ENCODE data around the gene FXYD4.

The FXYD4 gene

DNA sequence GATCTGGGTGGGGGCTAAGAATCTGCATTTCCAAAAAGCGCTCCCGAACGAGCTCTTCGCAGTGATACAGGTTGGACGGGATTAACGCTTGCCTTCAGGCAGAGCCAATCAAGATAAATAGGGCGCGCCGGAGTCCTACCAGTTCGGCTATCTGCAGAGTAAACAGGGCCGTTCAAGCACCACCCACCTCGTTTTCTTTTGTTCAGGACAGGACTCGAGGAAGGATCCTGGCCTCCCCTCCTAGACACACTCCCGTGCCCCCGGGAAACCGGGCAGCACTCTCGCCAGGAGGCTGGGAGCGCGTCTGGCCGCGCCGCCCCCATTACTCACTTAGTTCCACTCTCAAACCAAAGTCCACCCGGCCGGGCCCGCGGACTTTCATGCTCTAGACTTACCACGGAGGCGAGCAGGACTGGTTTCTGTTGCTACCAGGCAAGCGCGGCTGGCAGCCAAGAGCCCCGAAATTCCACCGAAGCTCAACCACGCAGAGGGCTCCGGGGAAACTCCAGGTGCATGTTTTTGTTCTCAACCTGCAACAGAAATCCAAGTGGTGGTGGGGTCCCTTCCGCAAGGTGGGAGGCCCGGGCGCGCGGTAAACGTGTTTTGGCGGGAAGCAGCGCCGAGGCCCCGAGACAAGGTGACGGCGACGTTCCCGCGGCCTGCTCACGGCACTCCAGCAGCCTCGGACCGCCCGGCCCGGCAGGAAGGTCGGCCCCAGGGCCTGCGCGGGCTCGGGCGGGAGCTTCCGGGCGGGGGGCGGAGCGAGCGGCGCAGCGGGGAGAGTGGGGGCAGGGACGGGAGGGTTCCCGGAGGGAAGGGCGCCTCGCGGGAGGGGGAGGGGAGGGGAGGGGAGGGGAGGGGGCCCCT is 24.9 kb downstream of the FXYD4 start:
- DNase-seq (ENCODE audit: low read depth) = peak; percentile 78

DNA sequence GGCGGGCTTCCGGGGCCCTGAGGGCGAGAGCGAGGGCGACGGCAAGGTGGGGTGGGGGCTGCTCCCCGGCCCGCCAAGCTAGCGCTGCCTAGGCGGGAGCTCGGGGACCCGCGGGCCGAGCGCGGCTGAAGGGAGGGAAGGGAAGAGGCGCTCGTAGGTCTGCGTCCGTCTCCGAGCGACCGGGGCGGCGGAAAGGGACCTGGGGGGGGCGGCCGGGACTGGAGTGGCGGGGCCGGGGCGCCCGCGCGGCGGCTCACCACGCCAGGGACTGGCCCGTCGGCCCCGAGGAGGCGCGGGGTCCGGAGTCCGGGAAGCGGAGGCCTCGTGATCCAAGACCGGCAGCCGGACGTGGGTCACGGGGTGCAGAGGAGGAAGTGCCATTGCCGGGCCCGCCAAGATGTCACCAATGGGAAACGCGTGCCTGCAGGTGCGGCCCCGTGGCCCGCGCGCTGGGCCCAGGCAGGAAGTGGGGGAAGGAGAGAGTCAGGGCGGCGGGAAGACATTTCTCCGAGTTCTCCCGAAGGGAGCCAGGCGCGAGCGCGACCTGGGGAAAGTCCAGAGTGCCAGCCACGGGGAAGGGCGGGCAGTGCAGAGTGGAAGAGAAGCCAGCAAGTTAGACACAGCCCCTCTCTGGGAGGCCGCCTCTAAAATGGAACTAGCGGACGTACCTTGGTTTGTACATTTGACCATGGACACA is 25.6 kb downstream of the FXYD4 start:
- DNase-seq (ENCODE audit: low read depth) = peak; percentile 67

DNA sequence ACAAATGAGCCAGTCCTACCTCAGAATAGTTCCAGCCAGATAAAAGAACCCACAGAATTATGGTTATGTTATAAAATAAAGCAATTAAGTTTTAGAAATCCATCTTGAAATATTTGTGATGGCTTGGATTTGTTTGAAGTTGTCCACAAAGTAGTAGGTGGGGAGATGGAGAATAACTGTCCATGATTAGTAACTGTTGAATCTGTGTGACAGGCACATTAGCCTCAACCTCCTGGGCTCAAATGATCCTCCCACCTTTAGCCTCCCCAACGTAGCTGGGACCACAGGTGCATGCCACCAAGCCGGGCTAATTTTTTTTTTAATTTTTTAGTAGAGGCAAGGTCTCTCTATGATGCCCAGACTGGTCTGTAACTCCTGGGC is 27.5 kb downstream of the FXYD4 start:
- DNase-seq (ENCODE audit: low read depth) = no peak

DNA sequence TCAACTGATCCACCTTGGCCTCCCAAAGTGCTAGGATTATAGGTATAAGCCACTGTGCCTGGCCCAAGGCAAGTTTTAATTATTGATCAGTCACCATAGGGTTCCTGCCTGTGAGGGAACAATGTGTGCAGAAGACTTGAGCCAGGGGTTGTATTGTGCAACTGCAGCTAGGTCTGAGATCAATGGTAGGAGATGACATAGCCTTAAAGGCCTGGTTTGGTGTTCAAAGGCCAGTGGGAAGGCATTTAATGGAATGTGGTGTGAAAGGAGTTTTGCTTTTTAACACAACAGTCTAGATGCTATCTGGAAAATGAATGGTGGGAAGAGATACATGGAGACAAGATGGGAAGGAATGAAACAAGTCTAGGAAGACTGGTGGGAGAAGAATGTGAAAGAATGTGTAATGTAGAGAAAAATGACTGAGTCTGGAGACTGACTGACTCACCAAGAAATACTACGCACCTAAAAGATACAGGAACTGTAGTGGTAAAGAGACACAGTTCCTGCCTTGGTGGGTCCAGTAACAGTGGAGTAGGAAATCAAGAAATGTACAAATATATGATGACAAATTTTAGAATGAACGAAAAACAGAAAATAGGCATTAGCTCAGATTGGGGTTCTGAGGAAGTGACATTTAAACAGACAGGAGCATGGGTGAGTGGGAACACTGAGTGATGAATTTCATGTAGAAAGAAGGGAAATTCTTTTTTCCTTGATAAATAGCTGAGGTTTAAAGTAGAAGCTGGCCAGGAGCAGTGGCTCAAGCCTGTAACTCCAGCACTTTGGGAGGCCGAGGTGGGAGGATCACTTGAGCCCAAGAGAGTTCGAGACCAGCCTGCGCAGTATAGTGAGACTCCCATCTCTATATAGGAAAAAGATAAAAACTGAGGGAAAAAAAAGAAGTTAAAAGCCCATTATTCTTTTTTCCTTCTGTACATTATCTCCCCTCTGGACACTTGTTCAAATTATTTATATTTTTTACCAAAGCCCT is 28.2 kb downstream of the FXYD4 start:
- DNase-seq (ENCODE audit: low read depth) = peak; percentile 70

DNA sequence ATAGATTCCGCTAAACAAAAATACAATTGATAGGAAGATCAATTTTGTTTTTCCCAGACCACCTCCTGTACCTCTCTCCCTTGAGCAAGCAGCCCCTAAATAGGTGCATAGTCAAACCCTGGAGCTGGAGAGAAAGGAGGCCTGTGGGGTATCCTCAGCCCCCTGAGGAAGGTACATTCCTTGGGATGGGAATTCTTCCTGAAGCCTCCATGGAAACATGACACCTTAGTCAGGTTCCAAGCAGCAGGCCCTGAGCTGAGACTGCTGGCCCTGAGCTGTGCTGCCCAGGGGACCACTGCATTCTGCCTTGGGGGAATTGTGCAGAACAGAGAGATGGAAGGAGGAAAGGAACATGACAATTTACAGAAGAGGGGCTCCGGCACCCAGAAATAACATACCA is 30.2 kb downstream of the FXYD4 start:
- DNase-seq (ENCODE audit: low read depth) = no peak

DNA sequence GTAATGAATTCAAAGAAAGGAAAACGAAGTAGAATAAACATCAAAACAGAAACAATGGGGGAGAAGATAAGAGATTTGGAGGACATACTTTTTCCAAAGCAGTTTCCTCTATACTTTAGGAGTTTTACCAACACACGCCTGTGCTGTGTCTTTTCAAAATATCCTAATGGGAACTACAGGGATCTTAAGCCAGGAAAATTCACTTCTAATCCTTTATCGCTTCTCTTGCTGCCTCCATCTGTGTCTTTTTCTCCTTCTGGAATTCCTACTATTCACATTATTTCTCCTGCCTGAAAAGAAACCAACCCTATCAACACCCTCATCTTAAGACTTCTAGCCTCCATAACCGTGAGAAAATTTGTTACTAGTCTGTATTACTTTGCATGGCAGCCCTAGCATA is 30.7 kb downstream of the FXYD4 start:
- DNase-seq (ENCODE audit: low read depth) = no peak

DNA sequence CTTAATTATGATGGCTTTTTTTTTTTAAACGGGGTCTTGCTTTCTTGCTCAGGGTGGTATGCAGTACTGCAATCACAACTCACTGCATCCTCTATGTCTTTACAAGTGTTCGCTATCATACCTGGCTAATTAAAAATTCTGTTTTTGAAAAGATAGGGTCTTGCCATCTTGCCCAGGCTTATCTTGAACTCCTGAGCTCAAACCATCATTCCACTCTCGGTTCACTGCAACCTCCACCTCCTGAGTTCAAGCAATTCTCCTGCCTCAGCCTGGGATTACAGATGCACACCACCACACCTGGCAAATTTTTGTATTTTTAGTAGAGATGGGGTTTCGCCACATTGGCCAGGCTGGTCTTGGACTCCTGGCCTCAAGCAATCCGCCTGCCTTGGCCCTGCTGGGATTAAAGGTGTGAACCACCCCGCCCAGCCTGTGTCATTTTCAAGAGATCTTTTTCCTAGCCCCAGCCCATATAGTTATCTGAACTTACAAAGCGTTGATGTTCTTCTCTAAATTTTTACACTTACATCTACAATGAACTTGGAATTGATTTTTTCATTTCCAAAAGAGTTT is 31.5 kb downstream of the FXYD4 start:
- no peak for DNase-seq (ENCODE audit: low read depth)

DNA sequence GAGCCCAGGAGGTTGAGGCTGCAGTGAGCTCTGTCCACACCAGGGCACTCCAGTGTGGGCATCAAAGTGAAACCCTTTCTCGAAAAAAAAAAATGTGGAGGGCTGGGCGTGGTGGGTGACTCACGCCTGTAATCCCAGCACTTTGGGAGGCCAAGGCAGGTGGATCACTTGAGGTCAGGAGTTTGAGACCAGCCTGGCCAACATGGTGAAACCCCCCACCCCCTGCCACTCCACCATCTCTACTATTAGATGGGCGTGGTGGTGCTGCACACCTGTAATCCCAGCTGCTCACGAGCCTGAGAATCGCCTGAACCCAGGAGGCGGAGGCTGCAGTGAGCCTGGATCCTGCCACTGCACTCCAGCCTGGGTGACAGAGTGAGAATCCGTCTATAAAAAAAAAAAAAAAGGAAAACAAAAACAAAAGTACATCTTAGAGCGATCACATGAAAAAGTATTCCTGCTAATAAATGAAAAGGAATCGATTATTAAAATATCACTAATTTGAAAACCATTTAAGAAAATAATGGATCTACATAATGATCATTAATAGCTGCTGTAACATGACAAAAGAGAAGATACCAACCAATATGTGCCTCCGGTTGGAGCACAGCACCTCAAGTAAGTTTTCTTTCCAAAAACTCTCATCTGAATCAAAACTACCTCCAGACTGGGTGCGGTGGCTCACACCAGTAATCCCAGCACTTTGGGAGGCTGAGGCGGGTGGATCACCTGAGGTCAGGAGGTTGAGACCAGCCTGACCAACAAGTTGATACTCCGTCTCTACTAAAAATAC is 32.7 kb downstream of the FXYD4 start:
- no peak for DNase-seq (ENCODE audit: low read depth)

DNA sequence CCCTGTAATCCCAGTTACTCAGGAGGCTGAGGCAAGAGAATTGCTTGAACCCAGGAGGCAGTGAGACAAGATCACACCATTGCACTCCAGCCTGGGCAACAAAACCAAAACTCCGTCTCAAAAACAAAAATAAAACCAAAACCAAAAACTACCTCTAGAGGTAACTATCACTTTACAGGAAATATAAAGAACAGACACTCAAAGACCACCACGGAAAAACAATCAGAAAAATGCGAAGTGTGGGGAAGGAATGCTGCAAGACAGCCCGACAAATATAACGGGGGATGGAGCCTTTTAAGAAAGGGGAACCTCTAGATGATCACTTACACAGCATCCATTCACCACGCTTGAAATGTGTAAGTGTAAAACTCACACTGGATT is 33.3 kb downstream of the FXYD4 start:
- no peak for DNase-seq (ENCODE audit: low read depth)

DNA sequence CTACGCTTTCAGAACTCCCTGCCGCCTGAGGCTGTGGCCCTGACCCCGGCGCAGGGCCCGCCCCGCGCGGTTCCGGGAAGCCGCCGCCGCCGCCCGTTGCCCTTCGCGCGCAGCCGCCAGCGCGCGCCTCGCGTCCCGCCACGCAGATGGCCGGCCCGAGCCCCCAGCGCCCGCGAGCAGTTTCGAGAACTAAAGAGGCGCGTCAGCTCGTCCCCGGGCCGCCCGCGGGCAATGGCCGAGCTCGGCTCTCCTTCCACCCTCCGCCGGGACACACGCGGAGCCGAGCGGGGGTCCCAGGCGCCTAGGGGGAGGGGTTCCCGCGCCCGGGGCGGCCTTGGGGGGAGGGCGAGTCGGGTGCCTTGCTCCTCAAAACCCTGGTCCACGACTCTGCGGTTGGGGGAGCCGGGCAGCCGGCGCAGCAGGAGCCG is 35.7 kb downstream of the FXYD4 start:
- DNase-seq (ENCODE audit: low read depth) = peak; percentile 57

DNA sequence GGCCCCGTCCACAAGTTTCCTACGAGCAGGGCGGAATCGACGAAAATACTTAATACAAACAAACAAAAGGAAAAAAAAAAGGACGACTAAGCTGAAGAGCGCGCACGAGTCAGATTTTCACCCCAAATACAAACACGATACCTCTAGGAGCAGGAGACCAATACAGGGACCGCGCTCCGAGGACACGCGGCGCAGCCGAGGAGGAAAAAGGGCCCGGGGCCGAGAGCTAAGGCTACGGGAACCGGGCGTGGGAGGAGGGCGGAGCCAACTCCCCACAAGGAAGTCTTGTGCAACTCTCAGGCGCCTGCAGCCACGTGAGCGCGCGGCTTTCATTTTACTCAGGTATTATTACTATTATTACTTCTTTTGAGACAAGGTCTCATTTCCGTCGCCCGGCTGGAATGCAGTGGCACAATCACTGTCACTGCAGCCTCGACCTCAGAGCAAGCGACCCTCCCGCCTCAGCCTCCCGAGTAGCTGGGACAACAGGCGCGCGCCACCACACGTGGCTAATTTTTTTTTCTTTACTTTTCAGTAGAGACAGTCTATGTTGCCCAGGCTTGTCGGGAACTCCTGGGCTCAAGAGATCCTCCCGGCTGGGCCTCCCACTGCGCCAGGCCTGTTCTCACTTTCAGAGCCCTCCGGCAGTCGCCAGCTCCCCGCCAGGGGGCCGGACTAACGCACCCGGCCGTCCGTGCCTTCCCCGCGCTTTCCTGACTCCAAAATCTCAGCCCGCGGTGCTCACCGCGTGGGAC is 36.3 kb downstream of the FXYD4 start:
- peak; percentile 93 for DNase-seq (ENCODE audit: low read depth)

DNA sequence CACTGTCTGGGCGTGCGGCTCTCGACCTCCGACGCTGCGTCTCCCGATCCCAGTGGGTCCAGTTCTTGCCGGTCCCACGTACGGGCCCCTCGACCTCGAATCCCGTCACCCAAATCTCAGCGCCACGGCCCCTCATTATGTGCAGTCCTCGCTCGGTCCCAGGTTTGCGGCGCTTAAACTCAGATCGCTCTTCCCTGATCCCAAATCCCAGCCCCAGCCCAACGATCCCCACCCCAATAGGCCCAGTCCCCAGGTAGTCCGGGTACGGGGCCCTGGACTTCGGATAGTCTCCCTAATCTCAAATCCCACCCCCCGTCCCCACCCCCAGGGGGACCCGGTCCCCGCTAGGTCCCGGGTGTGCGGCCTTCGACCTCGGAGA is 36.9 kb downstream of the FXYD4 start:
- DNase-seq (ENCODE audit: low read depth) = no peak

DNA sequence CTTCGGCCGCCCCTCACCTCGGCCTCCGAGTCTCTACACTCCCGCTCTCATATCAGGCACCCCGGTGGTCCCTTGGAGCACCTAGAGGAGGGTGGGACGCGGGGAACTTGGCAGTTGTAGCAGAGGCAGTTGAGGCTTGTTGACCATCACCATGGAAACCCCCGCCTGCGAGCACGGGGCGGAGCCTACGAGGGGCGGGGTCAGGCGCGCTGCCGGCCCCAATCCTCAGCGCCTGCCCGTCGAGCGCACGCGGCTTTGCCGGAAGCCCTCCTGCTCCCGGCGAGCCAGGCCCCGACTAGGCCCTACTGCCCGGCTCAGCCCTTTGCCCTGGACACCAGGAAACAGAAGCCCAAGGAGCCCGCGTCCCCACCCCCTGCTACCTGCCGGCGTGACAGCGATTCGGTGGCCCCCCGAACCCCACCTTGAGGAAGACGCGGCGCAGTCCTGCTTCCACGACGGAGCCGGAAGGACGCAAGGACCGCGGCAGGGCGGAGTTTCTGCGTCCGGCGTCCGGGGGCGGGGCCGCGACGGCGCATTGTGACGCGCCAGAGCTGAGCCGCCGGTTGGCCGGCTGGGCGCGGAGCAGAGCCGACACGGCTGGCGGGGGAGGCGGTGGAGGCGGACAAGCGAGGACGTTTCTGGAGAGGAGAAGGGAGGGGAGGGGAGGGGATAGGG is 37.4 kb downstream of the FXYD4 start, which contains the start of gene HNRNPF:
Gene HNRNPF, minus strand, starts transcription at position 477 of the 675 bp plus-strand sequence. CDS start 21,302 bp downstream, outside the sequence.
- DNase-seq (ENCODE audit: low read depth) = peak; percentile 96

DNA sequence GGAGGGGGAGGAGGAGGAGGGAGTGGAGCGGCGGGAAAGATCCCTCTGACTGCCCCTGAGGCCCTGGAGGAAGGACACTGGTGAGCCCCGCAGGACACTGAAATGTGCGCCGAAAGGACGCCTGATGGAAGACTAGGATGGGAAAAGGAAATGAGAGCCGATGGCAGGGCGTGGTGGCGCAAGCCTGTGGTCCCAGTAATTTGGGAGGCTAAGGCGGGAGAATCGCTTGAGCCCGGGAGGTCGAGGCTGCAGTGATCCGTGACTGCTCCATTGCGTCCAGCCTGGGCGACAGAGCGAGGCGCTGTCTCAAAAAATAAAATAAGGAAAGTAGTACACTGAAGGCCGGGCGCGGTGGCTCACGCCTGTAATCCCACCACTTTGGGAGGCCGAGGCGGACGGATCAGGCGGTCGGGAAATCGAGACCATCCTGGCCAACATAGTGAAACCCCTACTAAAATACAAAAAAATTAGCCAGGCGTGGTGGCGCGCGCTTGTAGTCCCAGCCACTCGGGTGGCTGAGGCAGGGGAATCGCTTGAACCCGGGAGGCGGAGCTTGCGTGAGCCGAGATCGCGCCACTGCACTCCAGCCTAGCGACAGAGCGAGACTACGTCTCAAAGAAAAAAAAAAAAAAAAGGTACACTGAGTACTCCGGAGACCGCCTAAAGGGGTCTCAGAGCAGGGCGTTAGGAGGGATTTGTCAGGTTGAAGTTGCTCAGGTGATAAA is 38.1 kb downstream of the FXYD4 start:
- DNase-seq (ENCODE audit: low read depth) = no peak

DNA sequence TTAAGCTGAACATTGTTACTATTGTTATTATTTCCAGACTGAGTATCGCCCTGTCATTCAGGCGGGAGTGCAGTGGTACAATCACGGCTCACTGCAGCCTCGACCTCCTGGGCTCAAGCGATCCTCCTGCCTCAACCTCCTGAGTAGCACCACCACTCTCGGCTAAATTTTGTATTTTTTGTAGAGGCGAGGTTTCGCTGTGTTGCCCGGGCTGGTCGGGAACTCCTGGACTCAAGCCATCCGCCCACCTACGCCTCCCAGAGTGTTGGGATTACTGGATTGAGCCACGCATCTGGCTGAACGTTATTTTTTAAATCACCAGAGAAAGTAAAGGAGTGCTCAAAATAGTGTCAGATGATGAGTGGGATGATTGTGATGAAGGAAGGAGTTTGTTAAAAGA is 38.9 kb downstream of the FXYD4 start:
- no peak for DNase-seq (ENCODE audit: low read depth)

DNA sequence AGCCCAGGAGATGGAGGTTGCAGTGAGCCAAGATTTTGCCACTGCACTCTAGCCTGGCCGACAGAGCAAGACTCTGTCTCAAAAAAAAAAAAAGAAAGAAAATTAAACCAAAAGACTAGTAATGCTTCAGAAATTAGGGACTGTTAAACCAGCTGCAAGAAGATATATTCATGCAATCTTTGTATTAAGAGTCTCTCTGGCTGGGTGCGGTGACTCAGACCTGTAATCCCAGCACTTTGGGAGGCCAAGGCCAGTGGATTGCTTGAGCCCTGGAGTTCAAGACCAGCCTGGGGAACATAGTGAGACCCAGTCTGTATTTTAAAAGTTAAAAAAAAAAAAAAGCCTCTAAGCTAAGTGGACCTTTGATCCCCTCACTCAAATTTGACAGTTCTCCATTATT is 40.1 kb downstream of the FXYD4 start:
- no peak for DNase-seq (ENCODE audit: low read depth)

DNA sequence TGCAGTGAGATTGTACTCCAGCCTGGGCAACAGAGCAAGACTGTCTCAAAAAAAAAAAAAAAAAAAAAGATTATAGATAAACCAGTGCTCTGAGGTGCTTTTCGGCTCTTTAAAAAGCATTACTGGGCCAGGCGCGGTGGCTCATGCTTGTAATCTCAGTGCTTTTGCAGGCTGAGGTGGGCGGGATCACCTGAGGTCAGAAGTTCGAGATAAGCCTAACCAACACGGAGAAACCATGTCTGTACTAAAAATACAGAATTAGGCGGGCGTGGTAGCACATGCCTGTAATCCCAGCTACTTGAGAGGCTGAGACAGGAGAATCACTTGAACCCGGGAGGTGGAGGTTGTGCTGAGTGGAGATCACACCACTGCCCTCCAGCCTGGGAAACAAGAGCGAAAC is 44.1 kb downstream of the FXYD4 start:
- DNase-seq (ENCODE audit: low read depth) = no peak

DNA sequence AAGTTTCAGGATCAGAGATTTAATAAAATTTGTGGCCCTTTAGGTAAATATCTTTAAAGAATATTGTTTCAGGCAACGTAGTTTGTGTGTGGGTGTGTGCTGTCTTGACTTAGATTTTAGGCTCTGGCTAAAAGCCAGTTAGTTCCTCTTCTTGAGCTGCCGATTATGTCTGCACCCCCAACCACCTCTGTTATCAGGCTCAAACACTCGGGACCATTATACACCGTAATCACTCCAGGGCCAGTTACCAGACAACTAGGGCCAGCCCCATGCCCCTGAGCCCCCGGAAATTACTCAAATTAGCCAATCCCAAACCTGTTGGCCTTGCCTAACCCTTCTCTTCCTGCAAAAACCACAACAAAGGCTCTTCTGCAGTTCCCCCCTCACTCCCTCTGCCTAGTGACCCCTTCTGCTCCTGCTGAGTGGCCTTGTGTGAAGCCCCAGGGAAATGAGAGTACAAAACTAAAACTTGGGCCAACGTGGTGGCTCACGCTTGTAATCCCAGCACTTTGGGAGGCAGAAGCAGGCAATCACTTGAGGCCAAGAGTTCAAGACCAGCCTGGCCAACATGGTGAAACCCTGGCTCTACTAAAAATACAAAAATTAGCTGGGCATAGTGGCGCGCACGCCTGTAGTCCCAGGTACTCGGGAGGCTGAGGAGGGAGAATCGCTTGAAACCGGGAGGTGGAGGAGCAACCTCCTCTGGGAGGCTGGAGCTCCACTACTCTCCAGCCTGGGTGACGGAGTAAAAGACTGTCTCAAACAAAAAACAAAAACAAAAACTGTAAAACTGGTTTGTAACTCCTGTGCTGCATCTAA is 46.7 kb downstream of the FXYD4 start:
- DNase-seq (ENCODE audit: low read depth) = no peak

Measured in iris pigment epithelial cell (primary cell).